22Rv1 (cell line): ENCODE measurements around the gene LAPTM5.

Experiments
- CTCF ChIP-seq: fragments of 450-650 bp; IDR thresholded peaks from 2 replicates; pipeline ENCODE4 v1.5.1; 2017; ENCODE audit warnings: mild to moderate bottlenecking
- ZFX ChIP-seq: fragments of 450-650 bp; IDR thresholded peaks from 2 replicates; pipeline ENCODE4 v1.6.1; 2017; ENCODE audit warnings: antibody characterized with exemption, borderline replicate concordance

GRCh38 chr1:30700528-30701257 lies 56.9 kb downstream of the LAPTM5 start:
- TF ChIP-seq CTCF (no peak), ZFX (no peak)
